Measurements from ENCODE around the gene HSD17B7.

The HSD17B7 gene

GRCh38 chr1:162857850-162858249 lies 67.3 kb downstream of the HSD17B7 start:
- no peak for DNase-seq (ENCODE audit: low read depth in 3 of 3)

DNA sequence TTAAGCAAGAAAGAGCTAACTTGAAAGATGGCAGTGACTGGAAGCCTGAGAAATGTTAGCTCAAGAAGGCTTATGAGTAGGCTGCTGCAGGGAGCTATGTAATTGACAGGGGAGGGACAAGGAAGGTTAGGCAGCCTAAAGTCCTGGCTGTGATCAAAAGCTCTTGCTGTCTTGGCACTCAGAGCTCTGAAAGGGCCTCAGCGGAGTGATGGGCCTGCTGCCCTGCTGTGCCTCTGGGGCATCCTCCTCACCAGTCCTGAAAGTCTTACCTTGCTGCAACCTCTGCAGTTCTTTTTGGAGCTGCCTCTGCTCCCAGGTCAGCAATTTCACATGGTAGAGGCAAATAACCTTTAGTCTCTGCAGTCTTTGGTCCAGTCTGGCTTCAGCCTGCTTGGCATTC lies 68.7 kb downstream of the HSD17B7 start:
- no peak for DNase-seq (ENCODE audit: low read depth in 3 of 3)

- no peak for DNase-seq (ENCODE audit: low read depth in 3 of 3)
Observed at GRCh38 chr1:162861101-162861500, 70.6 kb downstream of the HSD17B7 start, which contains the start of gene CCDC190. Gene CCDC190, minus strand, starts transcription at chr1:162861175. Its CDS starts 1,529 bp downstream, at chr1:162859646.

- no peak for DNase-seq (ENCODE audit: low read depth in 3 of 3)
Observed at GRCh38 chr1:162861625-162862024, 71.1 kb downstream of the HSD17B7 start.
